B cell (primary cell): ENCODE data around the gene TIFAB. TPM values are rescaled to one million over a fixed set of nuclear protein-coding genes. Genes with fewer than 3 reads are reported as not detected.

Experiments used
- ATAC-seq: fragments of 200-7000 bp; cut with Tn5 transposase; one replicate; pipeline ENCODE4 v1.10.0; 2021; ENCODE audit warnings: low read depth, mild to moderate bottlenecking, moderate number of reproducible peaks, moderate library complexity
- CTCF ChIA-PET: fragments of 350-600 bp; sonication (Branson Sonifier 250); formaldehyde crosslinking; loops from one replicate; lab custom pipeline; 2021; ENCODE audit warnings: antibody characterized with exemption, inconsistent platforms; lab: Charles Lee
- POLR2A ChIA-PET: fragments of 350-600 bp; sonication (Branson Sonifier 250); formaldehyde crosslinking; loops from one replicate; lab custom pipeline; 2021; ENCODE audit warnings: antibody characterized with exemption; lab: Charles Lee
- DNase-seq: peaks from one replicate; pipeline ENCODE4 v3.0.0; 2013
- H2AFZ ChIP-seq: 2 replicates; pipeline ENCODE4 v1.6.1; 2012; ENCODE audit warnings: mild to moderate bottlenecking, low read depth, low read length; ENCODE audit not compliant: insufficient read depth, poor library complexity, severe bottlenecking
- H3K27ac ChIP-seq, 2 donors: 1 replicate in 1 of 2; 2 replicates in 1 of 2; pipeline ENCODE4 v1.5.1; 2012 to 2013; ENCODE audit warnings: low read length in 2 of 2, mild to moderate bottlenecking in 2 of 2, moderate library complexity in 1 of 2
- H3K27me3 ChIP-seq, 4 experiments: fragments of 200-600 bp in 1 of 4; sonication (generic) in 1 of 4; replicated peaks in 1 of 4; 1 replicate in 2 of 4; 2 replicates in 2 of 4; pipeline versions ENCODE4 v1.6.1 to v1.7.0; 2013 to 2016; ENCODE audit warnings: low read length in 3 of 4, mild to moderate bottlenecking in 2 of 4, mixed read lengths in 1 of 4, moderate library complexity in 1 of 4; ENCODE audit not compliant: insufficient read depth in 4 of 4, control insufficient read depth in 3 of 4; ENCODE audit errors: control extremely low read depth in 1 of 4
- H3K36me3 ChIP-seq, 2 experiments: replicated peaks in 1 of 2; 1 replicate in 1 of 2; 2 replicates in 1 of 2; pipeline versions ENCODE4 v1.6.1 to v1.7.1; 2013; ENCODE audit warnings: low read length in 1 of 2; ENCODE audit not compliant: insufficient read depth in 2 of 2, control insufficient read depth in 1 of 2; ENCODE audit errors: control extremely low read depth in 1 of 2, extremely low read depth in 1 of 2
- H3K4me1 ChIP-seq, 2 donors: fragments of 200-600 bp in 1 of 2; sonication (generic) in 1 of 2; 1 replicate in 1 of 2; 2 replicates in 1 of 2; pipeline versions ENCODE4 v1.5.1 to v1.6.1; 2013 to 2017; ENCODE audit warnings: low read length in 2 of 2; ENCODE audit not compliant: control insufficient read depth in 2 of 2, insufficient read depth in 2 of 2
- H3K4me2 ChIP-seq: replicated peaks from 2 replicates; pipeline ENCODE3; 2012; ENCODE audit warnings: mild to moderate bottlenecking, low read depth, low read length; ENCODE audit not compliant: poor library complexity, severe bottlenecking
- H3K4me3 ChIP-seq, 5 experiments: fragments of 200-600 bp in 1 of 5; sonication (generic) in 1 of 5; 1 replicate in 3 of 5; 2 replicates in 2 of 5; pipeline versions ENCODE4 v1.5.1 to v1.7.0; 2011 to 2016; ENCODE audit warnings: low read length in 4 of 5, mild to moderate bottlenecking in 4 of 5, low read depth in 2 of 5, control low read depth in 1 of 5, moderate library complexity in 1 of 5; ENCODE audit not compliant: insufficient read depth in 1 of 5; ENCODE audit errors: control extremely low read depth in 1 of 5, extremely low read depth in 1 of 5
- H3K79me2 ChIP-seq: fragments of 200-600 bp; sonication (generic); one replicate; pipeline ENCODE4 v1.6.0; 2016; ENCODE audit warnings: low read length; ENCODE audit not compliant: control insufficient read depth, insufficient read depth
- H3K9ac ChIP-seq: fragments of 200-600 bp; sonication (generic); 2 replicates; pipeline ENCODE4 v1.6.1; 2017; ENCODE audit warnings: mild to moderate bottlenecking, low read length, moderate library complexity
- H3K9me3 ChIP-seq, 3 donors: one replicate each; pipeline versions ENCODE4 v1.6.1 to v1.7.1; 2013; ENCODE audit warnings: low read length in 2 of 3; ENCODE audit not compliant: control insufficient read depth in 2 of 3, insufficient read depth in 1 of 3; ENCODE audit errors: control extremely low read depth in 1 of 3
- H4K20me1 ChIP-seq: 2 replicates; pipeline ENCODE4 v1.6.0; 2012; ENCODE audit warnings: mild to moderate bottlenecking, low read length; ENCODE audit not compliant: insufficient read depth, control insufficient read depth, poor library complexity, severe bottlenecking
- H3K27ac Mint-ChIP-seq: one replicate; pipeline ENCODE4 v1.8.0; 2021; ENCODE audit warnings: mixed read lengths
- H3K27me3 Mint-ChIP-seq: one replicate; pipeline ENCODE4 v1.8.0; 2021; ENCODE audit warnings: mixed read lengths
- H3K4me1 Mint-ChIP-seq: one replicate; pipeline ENCODE4 v1.8.0; 2021; ENCODE audit warnings: mixed read lengths
- H3K4me3 Mint-ChIP-seq: one replicate; pipeline ENCODE4 v1.8.0; 2021; ENCODE audit warnings: mixed read lengths
- H3K9me3 Mint-ChIP-seq: one replicate; pipeline ENCODE4 v1.8.0; 2022; ENCODE audit warnings: mixed read lengths; ENCODE audit not compliant: insufficient read depth
- CTCF ChIP-seq: fragments of 200-600 bp; IDR thresholded peaks from one replicate; pipeline ENCODE4 v1.8.0; 2022; ENCODE audit warnings: antibody characterized with exemption, mild to moderate bottlenecking
- EZH2 ChIP-seq: IDR thresholded peaks from 2 replicates; pipeline ENCODE4 v1.6.1; 2012; ENCODE audit warnings: borderline replicate concordance, low read depth, mild to moderate bottlenecking, moderate library complexity, low read length; ENCODE audit not compliant: insufficient read depth, poor library complexity, severe bottlenecking
- WGBS: methylation state at CpG from one replicate; pipeline ENCODE4 v1.1.5; 2013; ENCODE audit warnings: missing lambda C conversion rate; ENCODE audit not compliant: insufficient coverage; 5-methylcytosine and 5-hydroxymethylcytosine counted together
- intact Hi-C: fragments of 100-400 bp; cut with micrococcal nuclease; formaldehyde crosslinking; loops from one replicate; pipeline ENCODE4 v1.10.0; 2022
- polyA plus RNA-seq: library from polyadenylated mRNA; depleted of rRNA; stranded (reverse); fragments of >200 nt; gene quantifications from 2 replicates; pipeline ENCODE4 v1.2.3, GENCODE V29; 2012
- total RNA-seq, 2 donors: library from RNA; stranded (reverse); fragments of 120-200 nt in 1 of 2; gene quantifications; 1 replicate in 1 of 2; 2 replicates in 1 of 2; pipeline versions ENCODE4 v1.2.3 to v1.2.4, GENCODE V29; 2013 to 2022

Gene TIFAB
- total and polyA plus RNA-seq, 2 donors (not counting 1 experiment from before 2014, with no cell fraction given), result not detected

- H3K9me3 Mint-ChIP-seq, result no peaks in the 10 kb centered on the region
- no peak for ATAC-seq
- no peak overlapping the region for H3K4me2 ChIP-seq
- ChIA-PET POLR2A (no interaction called here), CTCF (no interaction called here)
- no peaks in the 10 kb centered on the region for H3K4me1 Mint-ChIP-seq
- H3K79me2 ChIP-seq, result no peaks in the 10 kb centered on the region
- H3K4me3 ChIP-seq, result no peak overlapping the region
- no peak overlapping the region for H3K27ac ChIP-seq
- intact Hi-C loops, result no loop called here
- 77% methylated on average over 4 of the region's 4 CpGs for WGBS
- no peak overlapping the region for H3K27ac Mint-ChIP-seq
- TF ChIP-seq EZH2, result no peak
- no peak for TF ChIP-seq CTCF
- no peaks in the 10 kb centered on the region for H3K4me1 ChIP-seq
- no peak overlapping the region for H2AFZ ChIP-seq
- no peak overlapping the region for H3K9ac ChIP-seq
- peaks cover 37% of the 10 kb centered on the region for H3K27me3 Mint-ChIP-seq
- no peaks in the 10 kb centered on the region for H4K20me1 ChIP-seq
- no peak overlapping the region for H3K4me3 Mint-ChIP-seq
- DNase-seq, result no peak
- H3K27me3 ChIP-seq, result peaks cover 0 to 14% (median 1%) of the 10 kb centered on the region in 4 experiments
- no peaks in the 10 kb centered on the region for H3K36me3 ChIP-seq
- no peaks in the 10 kb centered on the region for H3K9me3 ChIP-seq
These were observed 19.6 kb upstream of the TIFAB start for GRCh38 chr5:135471726-135472125.

- Histone ChIP-seq H3K79me2 (no peaks in the 10 kb centered on the region), H4K20me1 (no peaks in the 10 kb centered on the region), H3K9me3 (no peaks in the 10 kb centered on the region), H3K4me3 (no peak overlapping the region), H3K36me3 (no peaks in the 10 kb centered on the region), H3K9ac (no peak overlapping the region), H2AFZ (no peak overlapping the region), H3K4me1 (peaks cover 9% of the 10 kb centered on the region in 2 donors), H3K4me2 (no peak overlapping the region), H3K27ac (no peak overlapping the region), H3K27me3 (peaks cover 0 to 31% (median 8%) of the 10 kb centered on the region in 4 experiments)
- no peak overlapping the region for H3K4me3 Mint-ChIP-seq
- TF ChIP-seq CTCF, result no peak
- TF ChIP-seq EZH2, result no peak
- ChIA-PET POLR2A (no interaction called here), CTCF (interaction anchor here (1.1 to 1.3 kb wide), 2 partner anchors 12 to 13 kb away, joined by 3 to 4 read pairs; no protein-coding TSS in a partner anchor)
- DNase-seq (no peak), ATAC-seq (no peak)
- peaks cover 45% of the 10 kb centered on the region for H3K27me3 Mint-ChIP-seq
- intact Hi-C loops, result no loop called here
- H3K4me1 Mint-ChIP-seq, result peaks cover 10% of the 10 kb centered on the region
- WGBS, result 67% methylated on average over 2 of the region's 5 CpGs
- H3K9me3 Mint-ChIP-seq, result no peaks in the 10 kb centered on the region
- H3K27ac Mint-ChIP-seq, result no peak overlapping the region
These were observed 17.8 kb upstream of the TIFAB start for GRCh38 chr5:135469911-135470310.
